HL-60 (cell line): ENCODE data around the gene FLYWCH1.

ENCODE experiments used
- DNase-seq, 2 experiments: peaks; one replicate each; pipeline ENCODE4 v3.0.0-alpha.2; 2010 to 2020; ENCODE audit warnings: low read depth in 1 of 2, low spot score in 1 of 2
- H3K27ac ChIP-seq: fragments of 250-450 bp; sonication (Bioruptor Pico); replicated peaks from 2 replicates; pipeline ENCODE4 v1.5.1; 2020; ENCODE audit warnings: mild to moderate bottlenecking, moderate library complexity
- H3K27me3 ChIP-seq: fragments of 250-450 bp; sonication (Bioruptor Pico); 2 replicates; pipeline ENCODE4 v1.5.1; 2021; ENCODE audit warnings: mild to moderate bottlenecking, moderate library complexity; ENCODE audit not compliant: insufficient read depth, poor library complexity, severe bottlenecking
- H3K4me3 ChIP-seq: replicated peaks from 2 replicates; pipeline ENCODE4 v1.5.1; 2011; ENCODE audit warnings: mild to moderate bottlenecking, control low read depth, low read length; ENCODE audit not compliant: insufficient read depth
- GABPA ChIP-seq: IDR thresholded peaks from 2 replicates; pipeline ENCODE4 v1.6.1; 2012; ENCODE audit warnings: low read depth
- POLR2AphosphoS5 ChIP-seq: IDR thresholded peaks from 2 replicates; pipeline ENCODE4 v1.6.1; 2012; ENCODE audit warnings: low read depth
- SPI1 ChIP-seq: IDR thresholded peaks from 2 replicates; pipeline ENCODE4 v1.6.1; 2012; ENCODE audit warnings: low read depth, mild to moderate bottlenecking, borderline replicate concordance
- TF ChIP-seq, protein P1 (sequence below): IDR thresholded peaks from one replicate; pipeline ENCODE4 v1.5.1; 2011; ENCODE audit warnings: low read length, control low read depth, inconsistent platforms; ENCODE audit not compliant: insufficient read depth
- TF ChIP-seq, protein P2 (sequence below): IDR thresholded peaks from 2 replicates; pipeline ENCODE4 v1.6.1; 2012; ENCODE audit warnings: low read depth; ENCODE audit not compliant: insufficient replicate concordance

FLYWCH1 gene

DNA sequence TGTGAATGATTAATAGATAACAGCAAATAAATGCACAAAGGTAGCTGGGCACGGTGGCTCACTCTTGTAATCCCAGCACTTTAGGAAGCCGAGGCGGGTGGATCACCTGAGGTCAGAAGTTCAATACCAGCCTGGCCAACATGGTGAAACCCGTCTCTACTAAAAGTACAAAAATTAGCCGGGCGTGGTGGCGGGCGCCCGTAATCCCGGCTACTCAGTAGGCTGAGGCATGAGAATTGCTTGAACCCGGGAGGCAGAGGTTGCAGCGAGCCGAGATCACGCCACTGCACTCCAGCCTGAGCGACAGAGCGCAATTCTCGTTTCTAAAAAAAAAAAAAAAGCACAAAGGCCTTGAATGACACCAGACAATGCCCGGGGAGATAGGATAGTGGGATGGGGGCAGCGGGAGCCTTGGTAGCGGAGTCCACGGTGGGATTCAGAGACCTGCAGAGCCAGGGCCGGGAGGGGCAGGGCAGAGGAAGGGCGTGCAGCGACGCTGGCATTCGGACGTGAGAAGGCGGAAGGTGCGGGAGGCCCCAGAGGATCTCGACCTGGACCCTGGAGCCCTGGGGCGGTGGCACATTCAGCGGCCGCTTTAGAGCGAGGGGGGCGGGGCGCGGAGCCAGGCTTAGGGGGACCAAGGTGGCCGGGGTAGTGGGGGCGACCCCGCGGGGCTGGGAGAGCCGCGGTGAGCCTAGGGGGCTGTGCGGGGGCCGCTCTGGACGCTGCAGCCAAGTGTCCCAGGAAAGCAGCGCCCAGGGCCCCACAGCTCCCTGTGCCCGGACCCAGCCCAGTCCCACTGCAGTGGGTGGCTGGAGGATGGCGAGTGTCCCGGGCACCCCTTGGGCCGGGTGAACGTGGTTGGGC is 29.7 kb upstream of the FLYWCH1 start:
- peak; percentile 35 to 52 for DNase-seq
- H3K27ac ChIP-seq: peak overlapping the region; percentile 82

DNA sequence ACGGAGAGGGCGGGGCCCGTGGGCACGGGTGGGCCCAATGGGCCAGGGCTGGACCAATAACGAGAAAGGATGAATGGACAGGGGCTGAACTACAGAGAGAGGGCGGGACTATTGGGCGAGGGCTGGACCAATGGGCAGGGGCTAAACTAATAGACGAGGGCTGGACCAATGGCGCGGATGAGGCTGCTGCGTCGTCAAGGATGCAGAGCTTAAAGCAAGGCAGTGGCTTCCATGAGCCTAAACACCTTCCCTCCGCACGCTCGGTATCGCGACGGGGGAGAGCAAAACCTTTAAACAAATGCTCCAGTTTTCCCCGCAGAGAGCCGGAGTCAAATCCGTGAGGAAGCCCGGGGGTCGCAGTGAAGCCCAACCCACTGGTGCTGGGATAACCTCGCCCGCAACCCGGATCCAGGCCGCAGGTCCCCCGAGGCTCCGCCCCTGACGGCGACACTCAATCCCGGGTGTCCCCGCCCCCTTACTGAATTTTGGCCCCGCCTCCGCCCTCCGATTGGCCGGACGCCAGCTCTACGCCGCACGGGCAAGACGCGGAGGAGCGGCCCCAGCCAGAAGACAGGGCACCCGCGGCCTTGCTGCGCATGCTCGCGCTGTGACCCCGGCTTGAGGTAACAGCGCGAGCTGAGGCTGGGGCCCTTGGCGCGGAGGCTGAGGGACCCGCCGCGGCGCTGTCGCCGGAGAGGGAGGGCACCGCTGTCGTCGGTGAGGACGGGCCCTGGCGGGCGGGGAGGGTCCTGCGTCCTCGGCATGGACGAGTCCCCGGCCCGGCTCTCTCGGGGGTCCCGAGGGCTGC is 28.9 kb upstream of the FLYWCH1 start, which contains the start of gene FLYWCH2:
Gene FLYWCH2 (plus strand): TSS at position 566 of the 808 bp plus-strand sequence. CDS start 13,235 bp downstream, outside the sequence.
- Histone ChIP-seq H3K4me3 (peak within 1 kb of the TSS; percentile 94), H3K27ac (peak within 1 kb of the TSS; percentile 82)
- TF ChIP-seq, protein P1, sequence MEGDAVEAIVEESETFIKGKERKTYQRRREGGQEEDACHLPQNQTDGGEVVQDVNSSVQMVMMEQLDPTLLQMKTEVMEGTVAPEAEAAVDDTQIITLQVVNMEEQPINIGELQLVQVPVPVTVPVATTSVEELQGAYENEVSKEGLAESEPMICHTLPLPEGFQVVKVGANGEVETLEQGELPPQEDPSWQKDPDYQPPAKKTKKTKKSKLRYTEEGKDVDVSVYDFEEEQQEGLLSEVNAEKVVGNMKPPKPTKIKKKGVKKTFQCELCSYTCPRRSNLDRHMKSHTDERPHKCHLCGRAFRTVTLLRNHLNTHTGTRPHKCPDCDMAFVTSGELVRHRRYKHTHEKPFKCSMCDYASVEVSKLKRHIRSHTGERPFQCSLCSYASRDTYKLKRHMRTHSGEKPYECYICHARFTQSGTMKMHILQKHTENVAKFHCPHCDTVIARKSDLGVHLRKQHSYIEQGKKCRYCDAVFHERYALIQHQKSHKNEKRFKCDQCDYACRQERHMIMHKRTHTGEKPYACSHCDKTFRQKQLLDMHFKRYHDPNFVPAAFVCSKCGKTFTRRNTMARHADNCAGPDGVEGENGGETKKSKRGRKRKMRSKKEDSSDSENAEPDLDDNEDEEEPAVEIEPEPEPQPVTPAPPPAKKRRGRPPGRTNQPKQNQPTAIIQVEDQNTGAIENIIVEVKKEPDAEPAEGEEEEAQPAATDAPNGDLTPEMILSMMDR: no peak
- no peak; the same call in 1 of the 2 replicates for TF ChIP-seq POLR2AphosphoS5
- no peak for TF ChIP-seq GABPA
- no peak for TF ChIP-seq SPI1
- TF ChIP-seq, protein P2, sequence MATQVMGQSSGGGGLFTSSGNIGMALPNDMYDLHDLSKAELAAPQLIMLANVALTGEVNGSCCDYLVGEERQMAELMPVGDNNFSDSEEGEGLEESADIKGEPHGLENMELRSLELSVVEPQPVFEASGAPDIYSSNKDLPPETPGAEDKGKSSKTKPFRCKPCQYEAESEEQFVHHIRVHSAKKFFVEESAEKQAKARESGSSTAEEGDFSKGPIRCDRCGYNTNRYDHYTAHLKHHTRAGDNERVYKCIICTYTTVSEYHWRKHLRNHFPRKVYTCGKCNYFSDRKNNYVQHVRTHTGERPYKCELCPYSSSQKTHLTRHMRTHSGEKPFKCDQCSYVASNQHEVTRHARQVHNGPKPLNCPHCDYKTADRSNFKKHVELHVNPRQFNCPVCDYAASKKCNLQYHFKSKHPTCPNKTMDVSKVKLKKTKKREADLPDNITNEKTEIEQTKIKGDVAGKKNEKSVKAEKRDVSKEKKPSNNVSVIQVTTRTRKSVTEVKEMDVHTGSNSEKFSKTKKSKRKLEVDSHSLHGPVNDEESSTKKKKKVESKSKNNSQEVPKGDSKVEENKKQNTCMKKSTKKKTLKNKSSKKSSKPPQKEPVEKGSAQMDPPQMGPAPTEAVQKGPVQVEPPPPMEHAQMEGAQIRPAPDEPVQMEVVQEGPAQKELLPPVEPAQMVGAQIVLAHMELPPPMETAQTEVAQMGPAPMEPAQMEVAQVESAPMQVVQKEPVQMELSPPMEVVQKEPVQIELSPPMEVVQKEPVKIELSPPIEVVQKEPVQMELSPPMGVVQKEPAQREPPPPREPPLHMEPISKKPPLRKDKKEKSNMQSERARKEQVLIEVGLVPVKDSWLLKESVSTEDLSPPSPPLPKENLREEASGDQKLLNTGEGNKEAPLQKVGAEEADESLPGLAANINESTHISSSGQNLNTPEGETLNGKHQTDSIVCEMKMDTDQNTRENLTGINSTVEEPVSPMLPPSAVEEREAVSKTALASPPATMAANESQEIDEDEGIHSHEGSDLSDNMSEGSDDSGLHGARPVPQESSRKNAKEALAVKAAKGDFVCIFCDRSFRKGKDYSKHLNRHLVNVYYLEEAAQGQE: no peak

More for the DNA sequence above, 29.7 kb upstream of the FLYWCH1 start:
- Histone ChIP-seq H3K27me3 (no peaks in the 10 kb centered on the region), H3K4me3 (peak overlapping the region; percentile 94)
- TF ChIP-seq GABPA: no peak
- TF ChIP-seq, protein P1: no peak
- TF ChIP-seq SPI1: no peak
- TF ChIP-seq, protein P2: no peak
- TF ChIP-seq POLR2AphosphoS5: no peak

DNA sequence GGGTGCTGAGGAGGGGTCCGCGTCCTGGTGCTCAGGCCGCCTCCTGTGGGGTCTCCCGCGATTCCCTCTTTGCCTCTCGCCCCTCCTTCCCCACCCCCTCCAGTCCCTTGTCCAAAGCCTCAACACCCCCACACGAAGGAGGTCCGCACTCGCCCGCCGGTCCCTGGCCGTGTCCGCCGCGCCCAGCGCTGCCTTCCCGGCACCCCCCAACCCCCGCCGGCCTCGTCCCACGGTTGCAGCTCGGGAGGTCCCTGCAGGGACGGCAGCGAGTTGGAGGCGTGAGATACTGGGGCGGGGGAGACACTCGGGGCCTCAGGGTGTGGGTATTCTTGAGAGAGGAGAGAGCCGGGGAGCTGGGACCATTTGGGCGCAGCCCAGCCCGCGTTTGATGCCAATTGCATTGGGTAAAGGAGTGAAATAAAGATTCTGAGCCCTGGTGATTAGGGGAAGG is 28.2 kb upstream of the FLYWCH1 start:
- Histone ChIP-seq H3K27ac (peak overlapping the region; percentile 82), H3K27me3 (no peaks in the 10 kb centered on the region), H3K4me3 (peak overlapping the region; percentile 94)
- peak in 1 of 2 experiments; percentile 21 for DNase-seq
- TF ChIP-seq SPI1: no peak
- TF ChIP-seq, protein P1: no peak
- no peak for TF ChIP-seq GABPA
- TF ChIP-seq, protein P2: no peak
- TF ChIP-seq POLR2AphosphoS5: no peak

More for the DNA sequence above, 28.9 kb upstream of the FLYWCH1 start, which contains the start of gene FLYWCH2:
- peak; percentile 97 to 99 for DNase-seq
- no peaks in the 10 kb centered on the region for H3K27me3 ChIP-seq
